T-cell (primary cell): ENCODE results near the gene RIPOR3. TPM values are rescaled to one million over a fixed set of nuclear protein-coding genes. Genes with fewer than 3 reads are reported as not detected.
"Not testable (repeated sequence)": the region's sequence is repeated elsewhere in the genome, so short reads cannot be mapped to it uniquely, and the experiment has no call there.

Experiments used
- ATAC-seq, 4 experiments: fragments of 200-7000 bp in 3 of 4; fragments of 150-1000 bp in 1 of 4; cut with Tn5 transposase; replicated peaks in 1 of 4; 1 replicate in 3 of 4; 2 replicates in 1 of 4; pipeline ENCODE4 v1.10.0; 2021; ENCODE audit warnings: moderate library complexity in 3 of 4, mild to moderate bottlenecking in 2 of 4, moderate number of reproducible peaks in 1 of 4
- CTCF ChIA-PET, 2 donors: fragments of 300-600 bp; sonication (Branson Sonifier 250); formaldehyde crosslinking; loops; one replicate each; lab custom pipeline; 2022; ENCODE audit warnings: antibody characterized with exemption in 2 of 2; lab: Charles Lee
- POLR2A ChIA-PET, 2 donors: fragments of 300-600 bp; sonication (Branson Sonifier 250); formaldehyde crosslinking; loops; one replicate each; lab custom pipeline; 2022; ENCODE audit warnings: antibody characterized with exemption in 2 of 2; lab: Charles Lee
- DNase-seq, 35 experiments: peaks; one replicate each; pipeline versions ENCODE4 v3.0.0 to v3.0.0-alpha.2; 2013 to 2023
- H3K27ac ChIP-seq: one replicate; pipeline ENCODE4 v1.5.1; 2013; ENCODE audit warnings: low read length
- H3K27me3 ChIP-seq, 2 experiments: replicated peaks in 1 of 2; 1 replicate in 1 of 2; 2 replicates in 1 of 2; pipeline versions ENCODE4 v1.6.1 to v1.7.0; 2013; ENCODE audit warnings: low read length in 1 of 2, mixed read lengths in 1 of 2; ENCODE audit not compliant: control insufficient read depth in 2 of 2, insufficient read depth in 2 of 2; ENCODE audit errors: extremely low read depth in 1 of 2
- H3K36me3 ChIP-seq, 2 donors: 1 replicate in 1 of 2; 2 replicates in 1 of 2; pipeline versions ENCODE4 v1.6.1 to v1.7.0; 2013; ENCODE audit warnings: low read length in 1 of 2; ENCODE audit not compliant: control insufficient read depth in 2 of 2, insufficient read depth in 1 of 2; ENCODE audit errors: extremely low read depth in 1 of 2
- H3K4me1 ChIP-seq, 2 experiments: 1 replicate in 1 of 2; 2 replicates in 1 of 2; pipeline versions ENCODE4 v1.6.1 to v1.7.0; 2013; ENCODE audit warnings: low read length in 2 of 2, mixed read lengths in 1 of 2; ENCODE audit not compliant: insufficient read depth in 2 of 2, control insufficient read depth in 1 of 2; ENCODE audit errors: extremely low read depth in 1 of 2
- H3K4me3 ChIP-seq, 2 donors: 1 replicate in 1 of 2; 2 replicates in 1 of 2; pipeline versions ENCODE4 v1.5.1 to v1.7.0; 2013; ENCODE audit warnings: mild to moderate bottlenecking in 2 of 2, low read length in 1 of 2, moderate library complexity in 1 of 2; ENCODE audit not compliant: control insufficient read depth in 1 of 2; ENCODE audit errors: extremely low read depth in 1 of 2
- H3K9me3 ChIP-seq: 2 replicates; pipeline ENCODE4 v1.7.0; 2013
- H3K27ac Mint-ChIP-seq, 2 donors: one replicate each; pipeline ENCODE4 v1.8.0; 2020 to 2021; ENCODE audit warnings: mild to moderate bottlenecking in 2 of 2, mixed read lengths in 2 of 2
- H3K27me3 Mint-ChIP-seq, 2 donors: one replicate each; pipeline ENCODE4 v1.8.0; 2021 to 2022; ENCODE audit warnings: mixed read lengths in 2 of 2
- H3K36me3 Mint-ChIP-seq: one replicate; pipeline ENCODE4 v1.8.0; 2021; ENCODE audit warnings: mixed read lengths
- H3K4me1 Mint-ChIP-seq, 3 donors: one replicate each; pipeline ENCODE4 v1.8.0; 2020 to 2022; ENCODE audit warnings: mixed read lengths in 3 of 3, mild to moderate bottlenecking in 1 of 3
- H3K4me3 Mint-ChIP-seq, 3 donors: one replicate each; pipeline ENCODE4 v1.8.0; 2020 to 2022; ENCODE audit warnings: mild to moderate bottlenecking in 3 of 3, mixed read lengths in 3 of 3, moderate library complexity in 3 of 3
- H3K9me3 Mint-ChIP-seq, 3 donors: one replicate each; pipeline ENCODE4 v1.8.0; 2020 to 2022; ENCODE audit warnings: mixed read lengths in 3 of 3
- WGBS: methylation state at CpG from one replicate; pipeline ENCODE4 v1.1.5; 2013; ENCODE audit warnings: missing lambda C conversion rate; ENCODE audit not compliant: insufficient coverage; 5-methylcytosine and 5-hydroxymethylcytosine counted together
- total RNA-seq, 35 experiments: library from RNA in 6 of 35; stranded (reverse) in 6 of 35; fragments of 120-200 nt in 1 of 35; gene quantifications; one replicate each; pipeline versions ENCODE4 v1.2.1 to v1.2.4 and lab custom pipeline; 2013 to 2026

Gene RIPOR3
- total RNA-seq, 5 donors from 2014 or later (not counting 1 experiment from before 2014, with no cell fraction given), result 0.25 to 0.88 (median 0.42) TPM

- ATAC-seq, result no peak
Observed at GRCh38 chr20:50602432-50603088, 88.8 kb downstream of the RIPOR3 start.

DNA sequence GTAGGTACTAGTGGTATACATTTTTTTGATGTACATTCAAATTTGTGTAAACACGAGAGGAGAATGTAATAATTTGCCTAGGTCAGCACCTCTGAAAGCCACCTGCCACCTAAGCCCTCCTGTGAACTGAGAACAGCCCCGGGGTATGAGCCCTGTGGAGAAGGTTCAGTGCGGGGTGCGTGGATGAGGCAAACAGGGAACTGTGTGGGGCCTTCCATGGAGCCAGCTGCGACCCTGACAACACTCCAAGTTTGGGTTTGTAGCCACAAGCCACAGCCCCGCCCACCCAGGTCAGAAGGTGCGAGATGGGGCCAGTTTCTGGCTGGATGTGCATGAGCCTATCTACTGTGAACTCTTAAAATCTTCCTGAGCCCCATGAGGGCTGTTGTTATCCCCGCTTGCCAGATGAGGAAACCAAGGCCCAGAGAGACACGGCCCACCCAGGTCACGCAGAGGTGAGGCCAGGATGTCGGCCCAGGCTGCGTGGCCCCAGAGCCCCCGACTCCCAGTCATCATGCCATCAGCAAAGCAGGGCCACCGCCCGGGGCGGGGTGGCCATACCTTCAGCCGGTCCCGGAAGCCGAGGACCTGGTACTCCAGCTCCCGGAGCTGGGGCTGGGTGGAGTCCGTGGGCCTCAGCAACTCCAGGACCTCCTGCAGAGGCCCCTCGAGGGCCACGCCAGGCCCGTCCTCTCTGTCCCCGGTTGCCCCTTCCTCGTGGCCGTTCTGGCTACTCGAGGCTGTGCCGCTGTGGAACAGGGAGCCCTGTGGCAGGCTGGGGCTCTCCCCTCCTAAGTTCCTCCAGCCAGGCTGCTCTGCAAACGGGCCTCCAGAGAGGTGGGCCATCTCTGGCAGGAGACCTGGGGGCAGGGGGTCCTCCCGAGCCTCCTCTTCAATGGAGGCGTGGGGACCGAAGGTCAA is 89.6 kb downstream of the RIPOR3 start:
- no peak for ATAC-seq

More at GRCh38 chr20:50602432-50603088, 88.8 kb downstream of the RIPOR3 start:
- CTCF ChIA-PET, result no interaction called here
- WGBS, result 79% methylated on average over 10 of the region's 15 CpGs
- POLR2A ChIA-PET, result no interaction called here
- DNase-seq, result no peak
- no peak overlapping the region for H3K27ac ChIP-seq
- H3K9me3 ChIP-seq, result no peaks in the 10 kb centered on the region
- H3K4me3 ChIP-seq, result no peak overlapping the region
- peaks cover 0 to 59% of the 10 kb centered on the region in 2 experiments for H3K27me3 ChIP-seq
- H3K36me3 Mint-ChIP-seq, result no peaks in the 10 kb centered on the region
- H3K4me1 Mint-ChIP-seq, result peaks cover 0 to 1% (median 0%) of the 10 kb centered on the region in 3 donors
- H3K27me3 Mint-ChIP-seq, result peaks cover 5 to 25% of the 10 kb centered on the region in 2 donors
- H3K4me3 Mint-ChIP-seq, result no peak overlapping the region
- H3K27ac Mint-ChIP-seq, result no peak overlapping the region
- H3K9me3 Mint-ChIP-seq, result no peaks in the 10 kb centered on the region
- H3K4me1 ChIP-seq, result peaks cover 0 to 5% of the 10 kb centered on the region in 2 experiments
- no peaks in the 10 kb centered on the region for H3K36me3 ChIP-seq

DNA sequence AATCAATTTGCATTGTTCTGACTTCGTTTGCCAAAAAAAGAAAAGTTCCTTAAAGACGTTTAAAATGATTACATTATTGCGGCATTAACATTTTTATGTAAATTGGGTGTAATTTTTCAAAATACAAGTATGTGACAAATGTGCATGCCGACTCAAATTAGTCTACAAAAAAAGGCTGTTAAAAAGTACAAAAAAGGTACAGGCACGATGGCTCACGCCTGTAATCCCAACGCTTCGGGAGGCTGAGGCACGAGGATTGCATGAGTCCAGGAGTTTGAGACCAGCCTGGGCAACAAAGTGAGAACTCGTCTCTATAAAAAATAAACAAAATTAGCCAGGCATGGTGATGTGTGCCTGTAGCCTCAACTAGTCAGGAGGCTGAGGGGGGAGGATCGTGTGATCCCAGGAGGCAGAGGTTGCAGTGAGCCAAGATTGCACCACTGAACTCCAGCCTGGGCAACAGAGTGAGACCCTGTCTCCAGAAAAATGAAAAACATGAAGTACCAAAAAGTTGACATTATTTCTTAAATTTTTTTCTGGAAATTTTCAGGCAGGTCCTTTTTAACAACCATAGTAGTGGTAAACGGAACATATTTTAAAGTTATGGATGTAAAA is 91.0 kb downstream of the RIPOR3 start:
- Histone ChIP-seq H3K36me3 (no peaks in the 10 kb centered on the region), H3K27ac (no peak overlapping the region), H3K4me1 (peaks cover 0 to 8% of the 10 kb centered on the region in 2 experiments), H3K4me3 (no peak overlapping the region), H3K27me3 (peaks cover 0 to 47% of the 10 kb centered on the region in 2 experiments), H3K9me3 (no peaks in the 10 kb centered on the region)
- H3K27me3 Mint-ChIP-seq, result peaks cover 5 to 13% of the 10 kb centered on the region in 2 donors
- POLR2A ChIA-PET, result no interaction called here
- H3K4me1 Mint-ChIP-seq, result peaks cover 0 to 5% (median 5%) of the 10 kb centered on the region in 3 donors
- no peak overlapping the region for H3K27ac Mint-ChIP-seq
- DNase-seq, result no peak
- H3K9me3 Mint-ChIP-seq, result no peaks in the 10 kb centered on the region
- H3K4me3 Mint-ChIP-seq, result no peak overlapping the region
- CTCF ChIA-PET, result no interaction called here
- no peaks in the 10 kb centered on the region for H3K36me3 Mint-ChIP-seq
- WGBS, result 80% methylated on average over 1 of the region's 12 CpGs
- no peak for ATAC-seq

More for the DNA sequence above, 89.6 kb downstream of the RIPOR3 start:
- no peak for DNase-seq
- no peaks in the 10 kb centered on the region for H3K36me3 ChIP-seq
- Mint-ChIP-seq H3K27me3 (peaks cover 5 to 18% of the 10 kb centered on the region in 2 donors), H3K4me3 (no peak overlapping the region), H3K9me3 (no peaks in the 10 kb centered on the region), H3K27ac (no peak overlapping the region), H3K36me3 (no peaks in the 10 kb centered on the region), H3K4me1 (peaks cover 0 to 1% (median 0%) of the 10 kb centered on the region in 3 donors)
- H3K9me3 ChIP-seq, result no peaks in the 10 kb centered on the region
- ChIA-PET CTCF (no interaction called here), POLR2A (no interaction called here)
- no peak overlapping the region for H3K4me3 ChIP-seq
- no peak overlapping the region for H3K27ac ChIP-seq
- peaks cover 0 to 54% of the 10 kb centered on the region in 2 experiments for H3K27me3 ChIP-seq
- 79% methylated on average over 31 of the region's 33 CpGs for WGBS
- peaks cover 0 to 5% of the 10 kb centered on the region in 2 experiments for H3K4me1 ChIP-seq

DNA sequence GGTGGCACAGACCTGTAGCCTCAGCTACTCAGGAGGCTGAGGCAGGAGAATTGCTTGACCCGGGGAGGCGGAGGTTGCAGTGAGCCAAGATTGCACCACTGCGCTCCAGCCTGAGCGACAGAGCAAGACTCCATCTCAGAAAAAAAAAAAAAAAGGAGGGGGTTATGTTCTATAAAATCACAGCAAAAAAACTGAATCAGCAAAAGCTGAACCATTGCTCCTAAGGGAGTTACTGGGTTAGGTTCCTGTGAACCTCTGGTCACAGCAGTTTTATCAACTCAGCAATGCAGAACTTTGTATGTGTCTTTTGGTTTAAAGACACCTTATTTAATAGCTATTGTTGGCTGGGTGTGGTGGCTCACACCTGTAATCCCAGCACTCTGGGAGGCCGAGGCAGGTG is 92.6 kb downstream of the RIPOR3 start:
- H3K9me3 ChIP-seq, H3K9me3 Mint-ChIP-seq, POLR2A ChIA-PET, H3K4me1 ChIP-seq, H3K27ac Mint-ChIP-seq, DNase-seq, H3K36me3 ChIP-seq, H3K27ac ChIP-seq, H3K36me3 Mint-ChIP-seq, ATAC-seq, H3K4me3 Mint-ChIP-seq, H3K4me1 Mint-ChIP-seq, H3K4me3 ChIP-seq, H3K27me3 Mint-ChIP-seq: not testable (repeated sequence)
- peaks cover 0 to 35% of the 10 kb centered on the region in 2 experiments for H3K27me3 ChIP-seq
- WGBS, result no CpG with 5 or more reads among the region's 5 CpGs
- CTCF ChIA-PET, result interaction anchor here in 1 of 2 donors (0.7 kb wide), 1 partner anchor 1057 kb away, joined by 3 read pairs; no protein-coding TSS in a partner anchor

GRCh38 chr20:50598074-50598473 is 93.3 kb downstream of the RIPOR3 start:
- Mint-ChIP-seq H3K4me3 (no peak overlapping the region), H3K4me1 (peaks cover 0 to 5% (median 5%) of the 10 kb centered on the region in 3 donors), H3K27me3 (peaks cover 0 to 6% of the 10 kb centered on the region in 2 donors), H3K9me3 (no peaks in the 10 kb centered on the region), H3K27ac (no peak overlapping the region), H3K36me3 (no peaks in the 10 kb centered on the region)
- ATAC-seq (no peak), DNase-seq (no peak)
- CTCF ChIA-PET, result no interaction called here
- WGBS, result 65% methylated on average over 5 of the region's 7 CpGs
- peaks cover 0 to 8% of the 10 kb centered on the region in 2 experiments for H3K4me1 ChIP-seq
- H3K36me3 ChIP-seq, result no peaks in the 10 kb centered on the region
- H3K4me3 ChIP-seq, result no peak overlapping the region
- POLR2A ChIA-PET, result no interaction called here
- no peaks in the 10 kb centered on the region for H3K9me3 ChIP-seq
- no peak overlapping the region for H3K27ac ChIP-seq
- peaks cover 0 to 29% of the 10 kb centered on the region in 2 experiments for H3K27me3 ChIP-seq

DNA sequence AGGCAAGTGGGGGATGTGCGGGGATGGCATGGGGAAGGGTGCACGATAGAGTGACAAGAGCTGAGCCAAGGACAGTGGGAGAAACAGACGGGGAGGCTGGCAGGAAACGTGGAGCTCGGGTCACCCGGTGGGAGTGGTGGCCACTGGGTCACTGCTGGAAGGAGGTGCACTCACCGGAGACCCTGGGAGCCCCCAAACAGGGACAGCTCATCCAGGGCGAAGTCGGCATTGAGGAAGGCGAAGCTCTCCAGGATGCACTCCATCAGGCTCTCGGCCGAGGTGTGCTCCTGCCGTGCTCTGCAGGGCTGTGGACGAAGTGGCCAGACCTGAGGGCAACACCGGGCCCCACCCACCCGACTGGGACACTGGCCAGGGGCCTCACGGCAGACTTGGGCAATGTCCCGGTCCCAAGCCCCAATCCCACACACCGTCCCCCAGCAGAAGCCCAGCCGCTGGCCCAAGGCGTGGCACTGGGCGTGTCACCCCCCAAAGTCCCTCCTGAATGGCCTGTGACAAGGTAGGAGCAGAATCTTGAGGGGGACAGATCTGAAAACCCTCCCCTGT is 93.9 kb downstream of the RIPOR3 start:
- no peak for ATAC-seq
- no peak for DNase-seq
- Mint-ChIP-seq H3K27ac (no peak overlapping the region), H3K27me3 (peaks cover 0 to 2% of the 10 kb centered on the region in 2 donors), H3K36me3 (no peaks in the 10 kb centered on the region), H3K4me1 (peaks cover 0 to 5% (median 5%) of the 10 kb centered on the region in 3 donors), H3K4me3 (no peak overlapping the region), H3K9me3 (no peaks in the 10 kb centered on the region)
- H3K9me3 ChIP-seq, result no peaks in the 10 kb centered on the region
- no peaks in the 10 kb centered on the region for H3K36me3 ChIP-seq
- H3K27ac ChIP-seq, result no peak overlapping the region
- H3K27me3 ChIP-seq, result peaks cover 0 to 23% of the 10 kb centered on the region in 2 experiments
- POLR2A ChIA-PET, result no interaction called here
- peaks cover 0 to 8% of the 10 kb centered on the region in 2 experiments for H3K4me1 ChIP-seq
- WGBS, result 81% methylated on average over 16 of the region's 22 CpGs
- no peak overlapping the region for H3K4me3 ChIP-seq
- CTCF ChIA-PET, result interaction anchor here in 1 of 2 donors (0.6 kb wide), 1 partner anchor 152 kb away, joined by 3 read pairs; no protein-coding TSS in a partner anchor
